K562 (cell line): ENCODE measurements around the gene NOX5. TPM values are rescaled to one million over a fixed set of nuclear protein-coding genes. Genes with fewer than 3 reads are reported as not detected.
"Not testable (repeated sequence)": the region's sequence is repeated elsewhere in the genome, so short reads cannot be mapped to it uniquely, and the experiment has no call there.

Experiments used
- ATAC-seq: fragments of 200-7000 bp; cut with Tn5 transposase; 3 replicates; pipeline ENCODE4 v1.9.1; 2020; ENCODE audit warnings: moderate library complexity
- BruUV-seq: library from RNA; stranded (reverse); fragments of 400-500 nt; replicated peaks from 2 replicates; lab custom pipeline; 2021; lab: Mats Ljungman, UMichigan
- CTCF ChIA-PET: fragments of 300-600 bp; formaldehyde crosslinking; extraction: SDS; loops from one replicate; lab custom pipeline; 2021; ENCODE audit warnings: low intra/inter-chr PET ratio; lab: Yijun Ruan, JAX
- POLR2A ChIA-PET: fragments of 300-600, 350-650 bp; sonication (Branson Sonifier 250); formaldehyde crosslinking; extraction: SDS; loops from one replicate; lab custom pipeline; 2021; ENCODE audit warnings: antibody characterized with exemption, inconsistent platforms; lab: Yijun Ruan, JAX
- DNase-seq, 4 experiments: peaks; one replicate each; pipeline versions ENCODE4 v3.0.0 to v3.0.0-alpha.2; 2011 to 2018; ENCODE audit warnings: low spot score in 3 of 4, mixed read lengths in 3 of 4; ENCODE audit errors: extremely low read depth in 1 of 4
- FAIRE-seq: peaks from 2 replicates; lab custom pipeline; 2011; peaks lifted over from hg19 to GRCh38; lab: Jason Lieb, UNC
- H2AFZ ChIP-seq: 2 replicates; pipeline ENCODE4 v1.6.0; 2011; ENCODE audit warnings: low read depth, low read length, control low read depth, inconsistent platforms
- H3K27ac ChIP-seq: fragments of 200-600 bp; 3 replicates; pipeline ENCODE4 v1.8.0; 2011; ENCODE audit warnings: low read depth, mild to moderate bottlenecking, control low read depth, inconsistent platforms, low read length, moderate library complexity, mixed read lengths; ENCODE audit errors: extremely low read depth
- H3K27me3 ChIP-seq, 2 experiments: fragments of 300-600 bp in 1 of 2; 2 replicates in 1 of 2; 3 replicates in 1 of 2; pipeline versions ENCODE4 v1.6.0 to v1.8.0; 2011; ENCODE audit warnings: inconsistent platforms in 2 of 2, low read length in 2 of 2, mild to moderate bottlenecking in 1 of 2, mixed read lengths in 1 of 2, moderate library complexity in 1 of 2; ENCODE audit not compliant: control insufficient read depth in 2 of 2, insufficient read depth in 2 of 2
- H3K36me3 ChIP-seq: fragments of 300-600 bp; 3 replicates; pipeline ENCODE4 v1.8.0; 2011; ENCODE audit warnings: mild to moderate bottlenecking, low read length, inconsistent platforms; ENCODE audit not compliant: control insufficient read depth, insufficient read depth
- H3K4me1 ChIP-seq, 2 experiments: fragments of 200-600 bp in 1 of 2; replicated peaks in 1 of 2; 2 replicates in 1 of 2; 3 replicates in 1 of 2; pipeline versions ENCODE4 v1.5.1 to v1.8.0; 2011; ENCODE audit warnings: inconsistent platforms in 2 of 2, low read length in 2 of 2, mild to moderate bottlenecking in 1 of 2, mixed read lengths in 1 of 2, moderate library complexity in 1 of 2; ENCODE audit not compliant: control insufficient read depth in 2 of 2, insufficient read depth in 2 of 2
- H3K4me2 ChIP-seq: 2 replicates; pipeline ENCODE4 v1.6.1; 2011; ENCODE audit warnings: low read length, control low read depth, inconsistent platforms, mixed read lengths; ENCODE audit not compliant: insufficient read depth
- H3K4me3 ChIP-seq: fragments of 200-600 bp; sonication (generic), shearing (Covaris generic); 2 replicates; pipeline ENCODE4 v1.5.1; 2016; ENCODE audit warnings: control low read depth, inconsistent platforms
- H3K79me2 ChIP-seq: fragments of 200-600 bp; 3 replicates; pipeline ENCODE4 v1.8.0; 2011; ENCODE audit warnings: low read length, inconsistent platforms; ENCODE audit not compliant: control insufficient read depth, insufficient read depth
- H3K9ac ChIP-seq, 2 experiments: 2 replicates each; pipeline versions ENCODE4 v1.6.0 to v1.6.1; 2011; ENCODE audit warnings: low read depth in 2 of 2, low read length in 2 of 2, control low read depth in 1 of 2, inconsistent platforms in 1 of 2, mild to moderate bottlenecking in 1 of 2, mixed read lengths in 1 of 2; ENCODE audit not compliant: insufficient read depth in 1 of 2
- H3K9me1 ChIP-seq: one replicate; pipeline ENCODE4 v1.6.0; 2011; ENCODE audit warnings: inconsistent platforms, mild to moderate bottlenecking, low read length, moderate library complexity; ENCODE audit not compliant: control insufficient read depth, insufficient read depth
- H3K9me3 ChIP-seq: replicated peaks from 2 replicates; pipeline ENCODE4 v1.5.1; 2011; ENCODE audit warnings: low read depth, low read length, inconsistent platforms; ENCODE audit not compliant: control insufficient read depth, insufficient read depth
- H4K20me1 ChIP-seq: replicated peaks from 2 replicates; pipeline ENCODE4 v1.6.1; 2011; ENCODE audit warnings: low read length, inconsistent platforms, mixed read lengths; ENCODE audit not compliant: control insufficient read depth, insufficient read depth
- ATF6 ChIP-seq: sonication (generic); formaldehyde crosslinking; IDR thresholded peaks from 2 replicates; pipeline ENCODE4 v1.4.0; 2020; ENCODE audit warnings: mild to moderate bottlenecking, missing genetic modification reagents
- CBFA2T2 ChIP-seq: fragments of 450-650 bp; conservative IDR thresholded peaks from 2 replicates; pipeline ENCODE4 v1.6.1; 2017; ENCODE audit warnings: mild to moderate bottlenecking
- GABPA ChIP-seq: fragments of 200-800 bp; sonication (Bioruptor generic); conservative IDR thresholded peaks from 2 replicates; pipeline ENCODE4 v1.6.1; 2016; ENCODE audit warnings: low read depth, missing genetic modification characterization, missing compliant biosample characterization
- HIVEP1 ChIP-seq: fragments of 250-450 bp; sonication (Bioruptor Pico); IDR thresholded peaks from 2 replicates; pipeline ENCODE4 v1.4.0; 2020; ENCODE audit warnings: mild to moderate bottlenecking
- KDM1A ChIP-seq, 2 experiments: fragments of 450-650 bp; IDR thresholded peaks; 2 replicates each; pipeline ENCODE4 v1.6.1; 2016; ENCODE audit warnings: mild to moderate bottlenecking in 2 of 2
- KDM2B ChIP-seq: fragments of 250-450 bp; sonication (Bioruptor Pico); IDR thresholded peaks from 2 replicates; pipeline ENCODE4 v1.8.0; 2021; ENCODE audit warnings: mild to moderate bottlenecking, moderate library complexity
- MYBL2 ChIP-seq, 2 experiments: fragments of 450-650 bp in 1 of 2; sonication (generic) in 1 of 2; formaldehyde crosslinking in 1 of 2; IDR thresholded peaks; 2 replicates each; pipeline versions ENCODE4 v1.6.1 to v1.8.1; 2017 to 2022; ENCODE audit warnings: borderline replicate concordance in 1 of 2, inconsistent platforms in 1 of 2, low read depth in 1 of 2, mild to moderate bottlenecking in 1 of 2, missing genetic modification reagents in 1 of 2, moderate library complexity in 1 of 2
- PHF8 ChIP-seq: fragments of 200-600 bp; sonication (generic); IDR thresholded peaks from 2 replicates; pipeline ENCODE4 v1.6.1; 2012; ENCODE audit warnings: mixed run types, mild to moderate bottlenecking, inconsistent platforms, low read length, moderate library complexity, borderline replicate concordance
- POLR3G ChIP-seq: IDR thresholded peaks from 2 replicates; pipeline ENCODE4 v1.6.1; 2011; ENCODE audit not compliant: insufficient read length, insufficient replicate concordance; ENCODE audit errors: extremely low read depth
- SMARCA5 ChIP-seq: fragments of 450-650 bp; IDR thresholded peaks from 2 replicates; pipeline ENCODE4 v1.6.1; 2016
- TAL1 ChIP-seq: fragments of 450-650 bp; IDR thresholded peaks from 2 replicates; pipeline ENCODE4 v1.6.1; 2016; ENCODE audit warnings: mild to moderate bottlenecking
- ZFP30 ChIP-seq: fragments of 250-450 bp; sonication (Bioruptor Pico); IDR thresholded peaks from 2 replicates; pipeline ENCODE4 v1.8.0; 2022; ENCODE audit warnings: moderate library complexity, mild to moderate bottlenecking, inconsistent platforms, borderline replicate concordance
- ZNF146 ChIP-seq: IDR thresholded peaks from one replicate; pipeline ENCODE4 v1.6.1; 2018; ENCODE audit warnings: missing compliant biosample characterization; ENCODE audit not compliant: unreplicated experiment
- ZNF551 ChIP-seq: fragments of 250-450 bp; sonication (Bioruptor Pico); IDR thresholded peaks from 2 replicates; pipeline ENCODE4 v1.5.0; 2021; ENCODE audit warnings: mild to moderate bottlenecking, moderate library complexity
- WGBS: fragments of 100-300 bp; shearing (Covaris generic); methylation state at CpG from one replicate; pipeline ENCODE4 v1.1.6; 2016; ENCODE audit warnings: low coverage, mixed read lengths; ENCODE audit not compliant: insufficient coverage; ENCODE audit errors: missing lambda C conversion rate; 5-methylcytosine and 5-hydroxymethylcytosine counted together
- in situ Hi-C: fragments of 300-500 bp; cut with MboI; formaldehyde crosslinking; loops from 4 replicates; pipeline ENCODE4 v1.15.0; 2018; ENCODE audit warnings: inconsistent platforms, mixed read lengths
- intact Hi-C: fragments of 100-400 bp; cut with micrococcal nuclease; formaldehyde crosslinking; loops from 2 replicates; pipeline ENCODE4 v1.14.2; 2022
- polyA plus RNA-seq, 8 experiments: library from polyadenylated mRNA; depleted of rRNA in 4 of 8; stranded (reverse) in 5 of 8; unstranded in 3 of 8; fragments of >200 nt; fragmentation: Nextera tagmentation in 2 of 8; fragmentation: Illumina TruSeq in 1 of 8; extraction: Ambion mirVana in 2 of 8; extraction: Trizol in 1 of 8; gene quantifications; 2 replicates each; pipeline versions ENCODE4 v1.2.1 to v1.2.3, GENCODE V29; 2011 to 2014; ENCODE audit warnings: inconsistent platforms in 1 of 8, missing spikeins in 1 of 8
- total RNA-seq, 7 experiments: library from RNA; depleted of rRNA in 6 of 7; stranded (reverse); fragments of >200 nt in 6 of 7; fragmentation: Illumina TruSeq in 2 of 7; extraction: Trizol in 2 of 7; gene quantifications; 2 replicates each; pipeline versions ENCODE4 v1.2.1 to v1.2.3, GENCODE V29; 2011 to 2021; ENCODE audit warnings: low replicate concordance in 1 of 7

NOX5 gene
- total and polyA plus RNA-seq, 9 of the 15 experiments (the other 6 are each of a cell fraction or from before 2014, with no cell fraction given) = 0.01 TPM; not detected in 8

GRCh38 chr15:69068157-69068556 lies 53.7 kb downstream of the NOX5 start (continued):
- TF ChIP-seq CBFA2T2 (peak; percentile 17; the same call in 1 of the 2 replicates), HIVEP1 (CRISPR knock-in tag) (no peak), KDM1A (IDR thresholded peaks at IDR 0.05) (no peak)
- TF ChIP-seq, all 486 proteins: peak for 3

DNA sequence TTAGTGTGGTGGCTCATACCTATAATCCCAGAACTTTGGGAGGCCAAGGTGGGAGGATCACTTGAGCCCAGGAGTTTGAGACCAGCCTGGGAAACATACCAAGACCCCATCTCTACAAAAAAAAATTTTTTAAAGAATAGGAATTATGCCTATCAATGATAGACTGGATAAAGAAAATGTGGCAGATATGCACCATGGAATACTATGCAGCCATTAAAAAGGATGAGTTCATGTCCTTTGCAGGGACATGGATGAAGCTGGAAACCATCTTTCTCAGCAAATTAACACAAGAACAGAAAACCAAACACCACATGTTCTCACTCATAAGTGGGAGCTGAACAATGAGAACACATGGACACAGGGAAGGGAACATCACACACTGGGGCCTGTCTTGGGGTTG lies 54.8 kb downstream of the NOX5 start:
- in situ Hi-C loops, BruUV-seq, FAIRE-seq: not testable (repeated sequence)

DNA sequence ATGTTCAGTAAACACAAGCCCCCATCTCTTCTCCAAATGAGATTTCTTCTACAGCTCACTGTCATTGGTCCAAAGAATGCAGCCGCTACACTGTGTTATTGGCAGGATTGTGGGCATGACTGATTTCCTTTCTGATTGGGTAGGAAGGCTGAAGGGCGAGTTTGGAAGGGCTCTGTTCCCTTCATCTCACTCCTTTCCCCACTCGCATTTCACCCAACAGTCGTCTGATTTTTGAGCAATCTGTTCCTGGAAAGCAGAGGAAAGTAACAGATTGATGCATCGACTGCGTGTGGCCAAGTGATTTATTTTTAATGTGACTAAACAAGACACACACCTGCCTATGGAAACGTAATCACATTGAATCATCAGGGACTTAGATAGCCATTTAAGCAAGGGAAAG lies 55.5 kb downstream of the NOX5 start:
- Histone ChIP-seq H2AFZ (no peak overlapping the region), H3K4me1 (peaks cover 0 to 6% of the 10 kb centered on the region in 2 experiments; a peak in 1 of 5 replicates), H3K79me2 (no peaks in the 10 kb centered on the region), H3K27me3 (peaks cover 17 to 24% of the 10 kb centered on the region in 2 experiments; a peak in 3 of 5 replicates), H3K4me2 (no peak overlapping the region), H3K36me3 (no peaks in the 10 kb centered on the region), H3K4me3 (no peak overlapping the region), H3K9me3 (no peaks in the 10 kb centered on the region), H3K27ac (no peak overlapping the region), H3K9me1 (no peaks in the 10 kb centered on the region), H4K20me1 (no peaks in the 10 kb centered on the region), H3K9ac (no peak overlapping the region)
- in situ Hi-C loops (no loop called here), intact Hi-C loops (no loop called here)
- FAIRE-seq (no peak), ATAC-seq (no peak), DNase-seq (no peak)
- BruUV-seq = no TSS peak
- POLR2A ChIA-PET = interaction anchor here (0.6 kb wide), 1 partner anchor 11 kb away, joined by 3 read pairs; no protein-coding TSS in a partner anchor
- WGBS = 2% methylated on average over 7 of the region's 7 CpGs
- CTCF ChIA-PET = no interaction called here
- TF ChIP-seq GABPA (tag) = no peak
- no peak for TF ChIP-seq ZNF551 (CRISPR knock-in tag)
- TF ChIP-seq ATF6 (CRISPR knock-in tag) = no peak
- no peak for TF ChIP-seq TAL1
- no peak for TF ChIP-seq MYBL2 (IDR thresholded peaks at IDR 0.05; ENCODE audit: low read depth)
- TF ChIP-seq MYBL2 (CRISPR knock-in tag; IDR thresholded peaks at IDR 0.05; ENCODE audit: borderline replicate concordance) = no peak
- no peak for TF ChIP-seq POLR3G
- no peak for TF ChIP-seq ZFP30 (CRISPR knock-in tag)
- no peak for TF ChIP-seq SMARCA5
- no peak for TF ChIP-seq KDM2B (CRISPR knock-in tag)
- no peak for TF ChIP-seq PHF8

More for the DNA sequence above, 54.8 kb downstream of the NOX5 start:
- DNase-seq, CTCF ChIA-PET, ATAC-seq, H3K9ac ChIP-seq, H3K27ac ChIP-seq, H3K36me3 ChIP-seq, H3K9me3 ChIP-seq, H3K4me2 ChIP-seq, H4K20me1 ChIP-seq, intact Hi-C loops, H3K4me3 ChIP-seq, H3K9me1 ChIP-seq, H3K79me2 ChIP-seq, H3K4me1 ChIP-seq, POLR2A ChIA-PET, H2AFZ ChIP-seq: not testable (repeated sequence)
- peaks cover 14 to 21% of the 10 kb centered on the region in 2 experiments; a peak in 3 of 5 replicates for H3K27me3 ChIP-seq
- peak; percentile 68 for TF ChIP-seq ZNF146 (CRISPR knock-in tag)
